HG03460 (cell line): ENCODE results near the gene SMPDL3B.
"Not testable (repeated sequence)": the region's sequence is repeated elsewhere in the genome, so short reads cannot be mapped to it uniquely, and the experiment has no call there.

Experiments
- ATAC-seq: cut with Tn5 transposase; IDR thresholded peaks from one replicate; pipeline ENCODE4 v1.9.1; 2021; ENCODE audit not compliant: unreplicated experiment

SMPDL3B gene

DNA sequence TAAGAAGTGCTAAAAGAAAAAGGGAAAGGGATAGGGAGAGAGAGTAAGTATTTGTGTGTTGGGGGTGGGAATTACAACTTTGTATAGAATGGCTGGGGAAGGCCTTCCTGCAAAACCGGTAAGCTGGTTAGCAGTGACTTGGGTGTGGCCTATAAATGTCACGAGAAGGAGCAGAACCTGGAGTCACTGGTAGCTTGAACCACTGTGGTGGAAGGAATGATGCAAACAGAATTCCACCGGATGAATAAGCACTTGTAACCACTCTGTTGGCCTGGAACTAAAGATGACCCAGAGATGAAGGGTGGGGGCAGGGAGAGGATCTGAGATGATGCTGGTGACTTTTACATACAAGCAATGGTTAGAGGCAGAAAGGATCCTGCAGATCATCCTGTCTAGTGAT lies 33.9 kb downstream of the SMPDL3B start:
- no peak for ATAC-seq

DNA sequence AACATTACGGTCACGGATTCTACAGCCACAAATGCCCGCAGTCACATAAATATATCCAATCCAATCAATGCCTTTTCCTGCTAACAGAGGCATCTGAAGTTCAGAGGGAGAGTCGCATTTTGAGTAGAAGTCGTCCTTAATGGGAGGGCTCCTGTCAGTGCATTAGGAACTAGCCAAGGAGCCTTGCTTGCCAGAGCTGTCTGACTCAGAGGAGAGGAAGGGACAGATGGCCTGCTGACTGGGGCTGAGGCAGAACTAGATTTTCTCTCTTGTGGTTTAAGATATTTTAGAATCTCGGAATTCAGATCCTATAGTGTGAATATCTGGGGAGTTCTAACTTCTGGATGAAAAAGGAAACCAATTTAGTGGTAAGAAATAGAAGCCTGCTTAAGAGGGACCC lies 35.6 kb downstream of the SMPDL3B start:
- ATAC-seq = no peak

DNA sequence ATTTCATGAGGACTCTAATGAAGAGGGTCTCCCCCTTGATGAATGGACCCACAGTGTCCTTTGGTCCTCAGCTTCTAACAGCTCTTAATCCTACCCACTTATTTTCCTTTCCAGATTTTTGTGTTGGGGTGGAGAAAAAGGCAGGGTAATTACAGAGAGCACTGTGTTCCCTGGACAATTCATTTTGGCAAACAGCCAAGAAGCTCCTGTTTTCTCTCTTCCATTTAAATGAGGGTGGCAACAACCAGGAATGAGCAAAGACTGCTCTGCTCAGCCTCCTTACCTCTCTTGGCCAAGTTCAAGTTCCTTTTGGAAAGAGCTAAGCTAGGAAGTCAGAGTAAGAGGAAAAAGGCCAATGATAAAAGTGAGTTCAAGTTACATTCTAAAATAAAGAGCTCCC lies 36.9 kb downstream of the SMPDL3B start:
- no peak for ATAC-seq

DNA sequence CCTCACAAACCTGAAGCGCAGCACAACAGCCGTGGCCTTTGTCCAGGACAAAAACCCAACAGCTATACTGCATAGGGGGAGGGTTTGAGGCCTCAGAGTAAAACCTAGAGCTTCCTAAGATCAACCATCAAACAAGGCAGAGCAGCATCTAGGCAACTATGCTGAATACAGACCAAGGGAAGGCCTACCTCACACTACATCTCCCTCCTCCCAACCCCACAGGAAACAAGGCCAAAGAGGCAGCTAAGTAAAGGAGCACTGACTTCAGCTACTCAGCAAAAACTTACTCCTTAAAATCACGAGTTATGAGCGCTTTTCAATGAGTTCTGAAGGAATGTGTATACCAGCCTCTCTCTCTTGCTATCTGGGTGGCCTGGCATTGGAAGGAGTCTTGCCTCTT lies 37.3 kb downstream of the SMPDL3B start:
- ATAC-seq = no peak

DNA sequence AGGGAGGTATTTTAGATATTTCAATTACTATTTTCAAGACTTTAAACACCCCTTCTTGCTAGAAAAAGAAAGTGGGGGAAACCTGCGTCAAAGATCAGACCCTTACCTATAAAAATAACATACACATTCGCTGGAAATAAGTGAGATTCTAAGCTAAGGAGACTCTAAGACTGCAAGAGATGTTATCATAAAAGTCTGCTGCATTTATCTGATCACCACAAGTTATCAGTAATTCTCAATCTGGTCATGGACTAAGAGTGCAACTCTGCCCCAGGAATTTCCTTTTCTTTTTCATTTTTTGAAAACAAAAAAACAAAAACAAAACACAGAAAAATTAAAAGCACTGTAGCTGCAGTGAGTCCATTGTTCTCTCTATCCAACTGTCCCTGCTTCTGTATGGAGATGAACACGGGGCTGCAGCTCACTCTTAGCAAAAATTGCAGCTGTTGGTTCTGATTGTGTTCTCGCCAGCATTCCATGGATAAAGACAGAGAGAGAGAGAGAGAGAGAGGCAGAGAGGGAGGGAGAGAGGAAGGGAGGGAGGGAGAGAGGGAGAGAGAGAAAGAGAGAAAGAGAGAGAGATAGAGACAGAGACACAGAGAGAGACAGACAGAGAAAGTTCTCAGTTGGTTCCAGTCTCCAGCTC lies 39.1 kb downstream of the SMPDL3B start:
- no peak for ATAC-seq

DNA sequence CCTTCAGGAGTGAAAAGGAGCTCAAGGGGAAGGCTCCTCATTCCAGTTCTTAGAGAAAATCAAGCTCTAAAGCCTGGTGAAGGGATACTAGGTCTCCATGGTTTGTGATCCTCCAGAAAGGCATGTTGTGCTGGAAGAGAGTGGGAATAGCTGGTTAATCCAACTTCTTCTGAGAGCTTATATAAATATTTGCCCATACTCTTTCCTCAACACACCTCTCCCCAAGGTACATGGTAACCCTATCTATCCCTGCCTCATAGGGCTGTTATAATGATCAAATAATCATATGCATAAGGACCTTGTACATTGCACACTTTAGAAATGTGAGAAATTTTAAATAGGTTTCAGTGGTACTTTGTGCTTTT lies 39.6 kb downstream of the SMPDL3B start:
- no peak for ATAC-seq

DNA sequence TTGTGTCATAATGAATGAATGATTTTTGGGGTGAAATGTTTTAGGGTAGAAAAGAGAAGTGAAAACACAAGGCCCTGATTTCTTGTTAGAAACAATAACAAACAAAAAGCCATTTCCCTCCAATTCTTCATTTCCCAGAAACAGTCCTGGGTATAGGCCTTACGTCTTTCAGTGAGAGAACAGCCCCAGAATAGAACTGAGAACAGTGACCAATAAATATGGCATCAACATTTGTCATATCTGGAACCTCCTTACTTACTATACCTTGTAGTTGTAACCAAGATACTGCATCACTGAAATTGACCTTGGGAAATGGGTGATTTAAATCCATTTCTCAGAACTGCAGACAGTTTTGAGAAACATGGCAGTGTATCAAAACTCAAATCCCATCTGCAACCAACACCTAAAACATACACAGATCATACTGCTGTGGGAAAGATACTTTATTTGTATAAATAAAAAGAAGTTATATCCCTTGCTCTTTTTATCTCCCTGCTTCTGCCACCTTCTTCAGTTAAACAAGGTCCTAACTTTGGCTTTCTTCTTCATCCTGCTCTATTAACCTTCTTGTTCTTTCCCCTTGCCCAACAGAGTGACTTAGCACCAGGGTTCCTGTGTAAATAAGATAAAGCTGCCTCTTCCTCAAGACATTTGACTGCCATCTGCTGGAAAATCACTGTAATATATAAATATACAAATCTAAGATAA lies 44.5 kb downstream of the SMPDL3B start:
- no peak for ATAC-seq

DNA sequence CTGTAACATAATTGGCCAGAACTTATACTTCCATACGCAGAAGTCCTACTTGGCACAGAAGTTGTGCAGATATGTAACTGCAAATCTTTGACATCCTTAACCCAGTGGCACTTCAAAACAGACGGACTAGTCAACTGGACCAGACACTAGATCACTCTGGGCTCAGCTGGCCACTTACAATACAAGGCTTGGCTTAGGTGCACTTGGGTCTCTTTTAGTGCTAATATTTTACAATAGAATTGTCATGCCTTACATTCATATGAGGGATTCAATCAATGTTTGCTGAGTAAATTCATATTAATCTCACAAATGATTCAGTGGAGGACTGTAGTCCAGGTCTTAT lies 45.0 kb downstream of the SMPDL3B start:
- no peak for ATAC-seq

DNA sequence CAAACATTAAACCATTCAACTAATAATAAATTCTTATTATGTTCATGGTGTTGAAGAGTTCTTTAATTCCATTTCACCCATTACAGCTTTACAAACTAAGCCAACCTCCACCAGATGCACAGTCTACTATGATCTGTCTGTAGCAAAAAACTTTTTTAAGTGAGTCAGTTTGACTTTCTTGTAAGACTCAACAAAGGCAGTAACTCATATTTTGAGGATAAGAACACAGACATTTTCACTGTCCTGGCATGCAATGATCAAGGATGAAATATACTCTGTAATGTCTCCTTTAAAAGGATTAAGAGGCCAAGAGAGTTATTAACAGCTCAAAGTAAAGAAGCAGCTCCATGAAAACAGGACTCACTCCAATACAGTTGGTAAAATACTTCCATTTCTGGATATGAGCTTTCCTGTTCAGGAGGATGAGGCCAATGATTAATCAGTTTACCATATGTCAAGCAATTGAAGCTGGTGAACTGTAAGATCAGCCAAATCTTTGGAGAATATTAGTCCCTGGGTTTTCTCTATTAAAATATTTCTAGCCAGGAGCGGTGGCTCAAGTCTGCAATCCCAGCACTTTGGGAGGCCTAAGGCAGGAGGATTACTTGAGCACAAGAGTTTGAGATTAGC lies 45.5 kb downstream of the SMPDL3B start:
- no peak for ATAC-seq

DNA sequence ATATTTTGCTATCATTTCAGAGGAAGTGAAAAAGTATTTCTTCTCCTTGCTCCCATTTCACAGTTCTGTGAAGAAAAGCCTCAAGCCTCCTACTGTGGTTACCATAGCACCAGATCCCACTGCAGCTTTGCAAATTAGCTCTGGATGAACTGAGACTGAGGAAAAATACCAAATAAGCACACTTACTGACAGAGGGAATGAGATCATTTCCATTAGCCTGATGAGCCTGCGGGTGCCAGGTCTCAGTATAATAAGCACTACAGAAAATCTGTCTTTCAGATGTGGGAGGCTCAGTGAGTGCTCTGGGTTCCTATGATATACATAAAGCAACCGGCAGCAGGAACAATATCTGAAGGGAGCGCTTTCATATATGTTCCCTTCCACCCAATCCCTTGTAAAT lies 46.3 kb downstream of the SMPDL3B start:
- ATAC-seq = no peak

DNA sequence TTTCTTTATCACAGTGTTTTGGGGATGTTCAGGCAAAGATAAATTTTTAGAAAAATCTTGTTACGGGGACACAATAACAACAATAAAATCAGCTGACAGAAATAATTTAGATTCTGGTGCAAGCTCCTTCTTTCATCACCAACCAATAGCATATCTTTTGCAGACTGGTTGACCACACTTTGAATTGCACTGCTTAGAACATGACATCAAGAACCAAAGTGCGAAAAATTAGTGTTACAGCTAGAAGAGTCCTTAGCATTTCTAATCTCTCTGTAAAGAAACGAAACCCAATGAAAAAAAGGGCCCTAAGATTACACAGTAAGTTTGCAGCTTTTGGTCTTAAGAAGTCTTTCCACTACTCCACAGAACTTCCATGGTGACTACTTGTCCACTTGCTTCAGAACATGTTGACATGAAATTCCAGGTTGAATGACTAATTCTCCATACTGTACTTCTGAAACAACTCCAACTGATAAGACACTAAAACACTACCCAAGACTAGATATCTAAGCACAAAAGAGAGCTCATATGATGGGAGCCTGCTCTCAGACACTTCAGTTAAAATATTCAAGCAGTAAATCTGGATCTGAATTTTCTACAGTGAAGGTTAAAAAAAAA lies 56.2 kb downstream of the SMPDL3B start:
- no peak for ATAC-seq

DNA sequence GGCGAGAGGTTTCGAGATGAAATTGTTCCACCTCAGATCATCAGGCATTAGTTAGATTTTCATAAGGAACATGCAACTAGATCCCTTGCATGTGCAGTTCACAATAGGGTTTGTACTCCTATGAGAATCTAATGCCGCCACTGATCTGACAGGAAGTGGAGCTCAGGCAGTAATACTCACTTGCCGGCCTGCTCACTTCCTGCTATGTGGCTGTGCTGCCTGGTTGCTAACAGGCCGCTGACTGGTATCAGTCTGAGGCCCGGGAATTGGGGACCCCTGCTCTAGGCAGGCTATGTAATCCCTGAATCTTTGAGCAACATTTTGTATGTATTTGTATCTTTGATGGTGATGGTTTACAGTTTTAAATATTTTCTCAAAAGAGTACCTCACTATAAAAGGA lies 57.5 kb downstream of the SMPDL3B start:
- ATAC-seq = no peak

DNA sequence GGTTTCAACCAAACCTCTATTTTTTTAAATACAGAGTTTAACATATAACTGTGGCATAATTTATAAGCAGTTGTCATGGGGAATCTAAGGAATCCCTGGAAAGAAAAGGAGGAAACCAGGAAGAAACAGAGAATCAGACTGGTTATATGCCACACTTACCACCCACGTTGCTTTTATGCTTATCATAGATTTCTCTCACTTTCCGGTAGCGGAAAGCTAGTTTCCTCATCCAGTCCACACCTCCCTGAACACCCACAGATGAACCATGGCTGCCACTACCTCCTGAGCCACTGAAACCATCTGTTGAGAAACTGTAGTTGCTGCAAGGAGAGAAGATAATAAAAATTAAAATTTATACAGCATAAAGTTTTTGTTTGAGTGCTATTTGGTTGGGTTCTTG lies 58.4 kb downstream of the SMPDL3B start:
- no peak for ATAC-seq

DNA sequence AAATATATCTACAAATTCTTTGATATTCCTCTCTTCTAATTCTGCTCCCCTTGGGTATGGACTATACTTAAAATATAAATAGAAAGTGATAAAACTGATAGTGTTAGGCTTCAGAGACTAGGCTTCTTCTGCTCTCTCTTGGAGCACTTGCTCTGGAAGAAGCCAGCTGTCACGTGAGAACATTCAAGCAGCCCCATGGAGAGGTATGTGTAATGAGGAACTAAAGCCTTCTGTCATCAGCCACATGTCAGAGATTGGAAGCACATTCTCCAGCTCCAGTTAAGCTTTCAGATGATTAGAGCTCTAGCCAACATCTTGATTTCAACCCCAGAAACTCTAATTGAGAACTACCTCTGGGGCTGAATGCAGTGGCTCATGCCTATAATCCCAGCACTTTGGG lies 59.3 kb downstream of the SMPDL3B start:
- no peak for ATAC-seq

DNA sequence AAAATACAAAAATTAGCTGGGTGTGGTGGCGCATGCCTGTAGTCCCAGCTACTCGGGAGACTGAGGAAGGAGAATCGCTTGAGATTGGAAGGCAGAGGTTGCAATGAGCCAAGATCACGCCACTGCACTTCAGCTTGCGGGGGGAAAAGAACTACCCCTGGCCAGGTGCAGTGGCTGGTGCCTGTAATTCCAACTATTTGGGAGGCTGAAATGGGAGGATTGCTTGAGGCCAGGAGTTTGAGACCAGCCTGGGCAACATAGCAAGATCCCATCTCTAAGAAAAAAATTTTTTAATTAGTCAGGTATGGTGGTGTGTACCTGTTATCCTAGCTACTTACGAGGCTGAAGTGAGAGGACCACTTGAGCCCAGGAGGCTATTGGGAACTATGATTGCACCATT lies 59.7 kb downstream of the SMPDL3B start:
- not testable (repeated sequence) for ATAC-seq

DNA sequence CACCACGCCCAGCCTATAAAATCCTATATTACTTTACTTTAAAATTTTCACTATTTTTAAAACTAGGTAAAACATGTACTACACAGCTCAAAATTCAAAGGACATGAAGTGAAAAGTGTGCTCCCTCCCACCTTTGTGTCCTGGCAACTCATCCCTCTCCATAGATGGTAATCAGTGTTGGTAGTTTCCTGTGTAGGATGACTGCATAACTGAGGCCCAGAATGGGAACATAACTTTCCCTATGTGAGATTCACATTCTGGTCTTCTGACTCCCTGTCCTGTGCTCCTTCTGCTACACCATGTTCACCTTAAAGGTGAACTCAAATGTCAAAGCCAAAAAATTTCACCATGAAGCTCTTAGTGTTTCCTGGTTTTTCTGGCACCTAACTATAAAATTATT lies 64.3 kb downstream of the SMPDL3B start:
- ATAC-seq = no peak

DNA sequence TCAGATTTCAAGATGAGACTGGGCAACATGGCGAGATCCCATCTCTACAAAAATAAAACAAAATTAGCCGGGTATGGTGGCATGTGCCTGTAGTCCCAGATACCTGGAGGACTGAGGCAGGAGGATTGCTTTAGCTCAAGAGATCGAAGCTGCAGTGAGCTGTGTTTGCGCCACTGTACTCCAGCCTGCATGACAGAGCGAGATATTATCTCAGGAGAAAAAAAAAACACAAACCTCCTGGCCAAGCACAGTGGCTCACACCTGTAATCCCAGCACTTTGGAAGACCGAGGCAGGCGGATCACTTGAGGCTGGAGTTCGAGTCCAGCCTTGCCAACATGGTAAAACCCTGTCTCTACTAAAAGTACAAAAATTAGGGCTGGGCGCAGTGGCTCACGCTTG lies 67.8 kb downstream of the SMPDL3B start:
- no peak for ATAC-seq

DNA sequence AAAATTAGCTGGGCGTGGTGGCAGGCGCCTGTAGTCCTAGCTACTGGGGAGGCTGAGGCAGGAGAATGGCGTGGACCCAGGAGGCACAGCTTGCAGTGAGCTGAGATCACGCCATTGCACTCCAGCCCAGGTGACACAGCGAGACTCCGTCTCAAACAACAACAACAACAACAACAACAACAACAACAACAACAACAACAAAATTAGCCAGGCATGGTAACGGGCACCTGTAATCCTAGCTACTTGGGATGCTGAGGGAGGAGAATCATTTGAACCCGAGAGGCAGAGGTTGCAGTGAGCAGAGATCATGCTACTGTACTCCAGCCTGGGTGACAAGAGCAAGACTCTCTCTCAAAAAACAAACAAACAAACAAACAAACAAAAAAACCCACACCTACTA lies 68.3 kb downstream of the SMPDL3B start:
- not testable (repeated sequence) for ATAC-seq
